NCI-H2196 treated with DMSO at 0.1 percent for 48 hours (cell line): Measurements from ENCODE around the gene VTI1A.
"Not testable (repeated sequence)": the region's sequence is repeated elsewhere in the genome, so short reads cannot be mapped to it uniquely, and the experiment has no call there.

ENCODE experiments used
- DNase-seq: peaks from one replicate; lab custom pipeline; 2025; ENCODE audit not compliant: unreplicated experiment; lab: John Stamatoyannopoulos, UW

The VTI1A gene

DNA sequence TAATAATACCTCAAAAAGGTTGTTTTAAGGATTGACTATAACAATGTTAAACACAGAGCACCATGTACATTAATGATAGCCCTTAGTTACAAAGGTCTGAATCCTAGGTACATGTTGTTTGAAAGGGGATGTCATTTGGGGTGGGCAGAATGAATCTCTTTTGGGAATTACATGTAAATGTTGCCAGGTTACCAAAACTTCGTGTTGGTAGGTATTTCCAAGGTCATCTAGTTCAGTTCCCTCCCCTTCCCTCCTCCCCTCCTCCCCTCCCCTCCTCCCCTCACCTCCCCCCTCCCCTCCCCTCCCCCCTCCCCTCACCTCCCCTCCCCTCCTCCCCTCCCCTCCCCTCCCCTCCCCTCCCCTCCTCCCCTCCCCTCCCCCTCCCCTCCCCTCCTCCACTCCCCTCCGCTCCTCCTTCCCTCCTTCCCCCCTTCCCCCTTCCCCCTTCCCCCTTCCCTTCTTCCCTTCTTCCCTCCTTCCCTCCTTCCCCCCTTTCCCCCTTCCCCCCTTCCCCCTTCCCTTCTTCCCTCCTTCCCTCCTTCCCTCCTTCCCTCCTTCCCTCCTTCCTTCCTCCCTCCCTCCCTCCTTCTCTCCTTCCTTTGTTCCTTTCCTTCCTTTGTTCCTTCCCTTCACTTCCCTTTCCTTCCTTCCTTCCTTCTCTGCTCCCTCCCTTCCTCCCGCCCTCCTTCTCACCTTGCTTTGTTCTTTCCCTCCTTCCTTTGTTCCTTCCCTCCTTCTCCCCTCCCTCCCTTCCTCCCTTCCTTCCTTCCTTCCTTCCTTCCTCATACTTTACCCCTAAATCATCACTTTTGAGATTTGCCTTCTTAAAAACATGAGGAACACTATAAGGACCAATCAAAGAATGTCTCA, 8.1 kb downstream of the VTI1A start:
- DNase-seq: no peak

DNA sequence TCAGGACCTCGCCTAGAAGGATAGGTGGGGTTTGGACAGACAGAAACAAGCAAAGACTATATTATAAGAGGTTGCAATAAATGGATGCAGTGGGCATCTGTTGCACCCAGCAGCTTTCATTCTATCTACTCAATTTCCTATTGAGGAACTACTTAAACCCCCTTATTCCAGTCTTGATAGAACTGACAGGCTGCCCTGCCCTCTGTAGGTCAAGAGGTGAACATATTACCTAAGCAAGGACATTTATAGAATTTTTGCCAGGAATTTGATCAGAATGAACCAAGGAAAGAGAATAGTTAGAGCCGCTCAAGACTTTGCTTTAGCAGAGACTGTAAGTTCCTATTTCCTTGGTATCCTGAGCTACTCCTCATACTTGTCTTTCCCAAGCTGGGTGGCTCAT, 9.5 kb downstream of the VTI1A start:
- no peak for DNase-seq

- no peak for DNase-seq
Measured at GRCh38 chr10:112460366-112460765, 13.4 kb downstream of the VTI1A start.

- no peak for DNase-seq
Measured at GRCh38 chr10:112461029-112461887, 14.2 kb downstream of the VTI1A start.

GRCh38 chr10:112464074-112464473, 17.1 kb downstream of the VTI1A start:
- DNase-seq: not testable (repeated sequence)

- DNase-seq: no peak
Measured at GRCh38 chr10:112465299-112465883, 18.4 kb downstream of the VTI1A start.

GRCh38 chr10:112466802-112467201, 19.8 kb downstream of the VTI1A start:
- DNase-seq: no peak

DNA sequence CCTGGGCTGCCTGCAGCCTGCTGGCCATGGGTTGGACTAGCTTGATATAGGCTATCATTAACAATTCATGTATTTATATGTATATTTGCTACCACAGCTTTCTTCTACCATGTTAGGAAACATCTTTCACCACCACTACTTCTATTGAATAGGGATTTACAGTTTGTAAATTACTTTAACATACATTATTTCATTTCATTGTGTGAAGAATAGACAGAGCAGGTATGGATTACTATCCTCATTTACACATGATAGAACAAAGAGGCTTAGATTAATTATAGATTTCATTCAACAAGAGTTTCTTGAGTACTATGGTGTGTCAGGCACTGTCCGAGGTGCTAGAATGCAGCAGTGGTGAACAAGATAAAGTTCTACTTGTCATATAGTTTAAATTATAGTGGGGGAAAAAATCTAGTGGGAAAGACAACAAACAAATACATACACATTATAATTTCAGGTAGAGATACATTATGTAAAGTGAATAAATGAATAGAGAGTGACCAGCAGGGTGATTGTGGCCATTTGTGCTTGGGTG, 20.6 kb downstream of the VTI1A start:
- DNase-seq: no peak

DNA sequence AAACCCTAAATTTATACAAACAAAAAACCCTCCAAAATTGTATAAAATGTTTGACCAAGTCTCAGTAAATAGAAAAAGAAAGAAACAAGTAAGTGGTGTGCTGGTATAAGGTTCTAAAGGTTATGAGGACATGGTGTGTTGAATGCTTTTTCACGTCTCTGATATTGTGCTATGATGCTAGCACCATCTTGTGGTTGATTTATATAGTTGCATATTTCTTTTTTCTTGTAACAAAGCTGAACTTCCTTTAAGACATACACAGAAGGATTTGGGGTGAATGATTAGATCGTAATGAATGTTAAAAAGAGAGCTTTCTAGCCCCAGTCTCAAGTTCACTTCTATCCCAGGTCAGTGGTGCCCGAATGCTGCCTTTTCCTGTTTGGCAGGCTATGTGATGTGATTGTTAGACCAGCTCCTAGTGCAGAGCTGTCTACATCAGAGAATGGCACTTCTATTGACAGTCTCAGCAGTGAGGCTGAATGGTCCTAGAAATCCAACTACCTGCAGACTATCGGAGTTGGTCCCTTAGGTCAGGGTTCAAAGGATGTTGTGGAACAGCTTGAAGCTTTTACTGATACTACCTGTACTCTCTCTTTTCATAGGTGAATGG, 25.0 kb downstream of the VTI1A start:
- DNase-seq: peak; percentile 16

GRCh38 chr10:112475575-112476218, 28.7 kb downstream of the VTI1A start:
- DNase-seq: no peak

GRCh38 chr10:112481602-112482001, 34.6 kb downstream of the VTI1A start:
- no peak for DNase-seq

DNA sequence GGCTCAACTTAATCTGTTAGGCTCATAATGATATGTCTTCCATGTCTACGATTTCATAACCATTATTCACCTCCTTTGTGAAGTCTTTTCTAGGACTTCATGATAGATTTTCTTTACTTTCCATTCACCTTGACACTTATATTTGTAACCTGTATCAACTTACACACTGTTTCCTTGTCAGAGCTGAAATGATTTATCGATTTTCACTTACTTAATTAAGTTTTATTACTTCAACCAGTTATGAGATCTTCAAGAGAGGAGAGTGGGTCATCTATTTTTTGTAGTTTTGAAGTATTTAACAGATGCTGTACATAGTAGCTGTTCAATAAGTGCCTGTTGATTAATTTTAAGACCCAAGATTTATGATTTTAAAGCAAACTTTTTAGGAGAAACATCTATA, 37.4 kb downstream of the VTI1A start:
- DNase-seq: no peak

GRCh38 chr10:112487964-112488363, 40.9 kb downstream of the VTI1A start:
- DNase-seq: no peak

DNA sequence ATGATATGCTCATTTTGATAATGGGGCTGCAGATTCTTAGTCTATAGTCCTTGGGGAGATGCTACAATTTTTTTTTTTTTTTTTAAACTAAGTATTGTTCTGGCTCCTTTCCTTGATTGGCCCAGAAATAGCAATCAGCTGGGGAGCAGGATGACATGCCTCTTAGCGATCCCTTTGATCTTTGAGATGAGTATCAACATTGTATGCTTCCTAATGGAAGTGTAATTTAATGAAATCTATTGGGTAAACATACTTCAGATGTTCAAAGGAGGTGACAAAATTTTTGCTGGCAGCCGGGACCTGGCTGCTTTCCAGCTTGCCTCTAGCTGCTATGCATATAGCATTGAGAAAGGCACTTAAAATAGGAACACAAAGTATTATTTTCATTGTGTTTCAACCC, 43.5 kb downstream of the VTI1A start:
- DNase-seq: peak; percentile 1

DNA sequence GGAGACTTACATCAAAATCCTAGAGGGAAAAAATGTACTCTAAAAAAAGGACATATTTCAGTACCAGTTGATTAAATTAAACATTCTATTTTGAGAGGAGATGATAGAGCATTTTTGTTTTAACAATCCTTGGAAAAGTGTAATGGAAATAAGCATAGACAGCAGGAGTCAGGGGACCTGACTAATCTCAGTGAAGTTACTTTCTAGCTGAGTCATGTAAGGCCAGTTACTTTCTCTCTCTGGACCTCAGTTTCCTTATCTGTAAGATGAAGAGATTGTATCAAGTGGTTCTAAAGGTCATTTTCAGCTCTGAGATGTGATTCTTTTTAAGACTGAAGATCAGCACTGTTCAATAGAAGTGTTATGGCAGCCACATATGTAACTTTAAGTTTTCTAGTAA, 44.1 kb downstream of the VTI1A start:
- DNase-seq: no peak

GRCh38 chr10:112492736-112493135, 45.7 kb downstream of the VTI1A start:
- DNase-seq: no peak

DNA sequence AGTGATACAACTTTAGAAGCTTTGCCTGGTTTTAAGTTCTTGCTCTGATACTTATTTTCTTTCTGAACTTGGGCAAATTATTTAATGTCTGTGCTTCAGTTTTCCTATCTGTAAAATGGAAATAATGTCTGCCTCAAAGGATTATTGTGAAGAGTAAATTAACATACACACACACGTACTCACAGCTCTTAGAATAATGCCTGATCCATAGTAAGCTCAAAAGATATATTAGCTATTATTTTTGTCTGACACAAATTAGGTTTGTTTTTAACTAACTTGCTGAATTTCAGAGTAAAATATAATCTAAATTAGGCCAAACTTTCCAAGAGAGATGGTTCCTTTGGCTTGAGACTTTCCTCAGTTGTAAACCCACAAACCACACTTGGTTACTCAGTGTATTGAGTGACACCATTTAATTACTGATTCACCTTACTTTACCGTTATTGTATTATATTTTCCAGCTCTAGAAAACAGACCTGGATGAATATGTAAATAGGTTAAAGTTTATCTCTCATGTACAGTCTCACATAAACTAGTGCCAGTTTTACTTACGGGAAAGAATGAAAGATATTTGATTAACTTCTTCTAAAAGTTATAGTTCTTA, 50.4 kb downstream of the VTI1A start:
- DNase-seq: no peak

GRCh38 chr10:112498806-112499205, 51.8 kb downstream of the VTI1A start:
- no peak for DNase-seq

DNA sequence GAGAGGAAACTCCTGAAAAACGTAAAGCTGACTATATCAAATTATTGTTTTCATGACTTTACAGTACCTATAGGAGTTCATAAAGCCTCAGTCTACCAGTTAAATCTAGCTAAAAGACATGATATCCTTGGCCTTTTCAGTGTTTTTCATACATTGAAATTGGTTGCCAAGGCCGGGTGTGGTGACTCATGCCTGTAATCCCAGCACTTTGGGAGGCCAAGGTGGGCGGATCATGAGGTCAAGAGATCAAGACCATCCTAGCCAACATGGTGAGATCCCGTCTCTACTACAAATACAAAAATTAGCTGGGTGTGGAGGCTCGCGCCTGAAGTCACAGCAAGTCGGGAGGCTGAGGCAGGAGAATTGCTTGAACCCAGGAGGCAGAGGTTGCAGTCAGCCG, 53.0 kb downstream of the VTI1A start:
- DNase-seq: not testable (repeated sequence)

DNA sequence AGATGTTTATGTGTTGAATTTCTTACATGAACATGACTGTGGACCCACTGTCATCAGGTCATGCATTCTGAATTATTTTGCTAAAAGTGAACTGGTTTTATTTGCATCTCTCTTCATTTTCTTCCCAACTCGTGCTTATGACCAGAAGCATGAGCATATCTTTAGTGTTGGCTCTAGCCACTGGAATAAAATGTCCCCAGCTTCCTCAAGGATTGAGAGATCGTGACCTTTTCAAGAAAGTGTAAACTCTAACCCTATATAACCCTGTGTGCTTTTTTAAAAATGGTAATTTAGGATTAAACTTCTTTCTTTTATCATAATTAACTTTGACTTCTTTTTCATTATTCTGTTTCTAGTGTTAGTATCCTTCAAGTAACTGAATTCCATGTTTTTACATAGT, 55.5 kb downstream of the VTI1A start:
- no peak for DNase-seq
